Posterior cingulate gyrus (tissue), 11 donors: ENCODE results near the gene GRAMD1A.
"Not testable (repeated sequence)": the region's sequence is repeated elsewhere in the genome, so short reads cannot be mapped to it uniquely, and the experiment has no call there.

Experiments used
- DNase-seq, 10 donors: peaks; one replicate each; pipeline versions ENCODE4 v3.0.0 to v3.0.0-alpha.2; 2020 to 2021; ENCODE audit warnings: mixed read lengths in 3 of 10
- intact Hi-C: fragments of 100-400 bp; cut with DNase I; formaldehyde crosslinking; loops from one replicate; pipeline ENCODE4 v1.15.1; 2023

Gene GRAMD1A

GRCh38 chr19:35015270-35015953 is 15.3 kb downstream of the GRAMD1A start:
- intact Hi-C loops = no loop called here
- DNase-seq = no peak

GRCh38 chr19:35015954-35016351 is 15.8 kb downstream of the GRAMD1A start:
- no peak for DNase-seq
- intact Hi-C loops = no loop called here

- no peak for DNase-seq
- intact Hi-C loops = no loop called here
Measured at GRCh38 chr19:35017507-35017906, 17.4 kb downstream of the GRAMD1A start.

- intact Hi-C loops = no loop called here
- DNase-seq = no peak
Measured at GRCh38 chr19:35018379-35018778, 18.3 kb downstream of the GRAMD1A start.

- intact Hi-C loops = no loop called here
- DNase-seq = no peak
Measured at GRCh38 chr19:35019144-35019543, 19.0 kb downstream of the GRAMD1A start.

- intact Hi-C loops = no loop called here
- peak in 1 of 10 donors; percentile 67 for DNase-seq
Measured at GRCh38 chr19:35021016-35021415, 20.9 kb downstream of the GRAMD1A start.

- DNase-seq = peak in 1 of 10 donors; percentile 70
- intact Hi-C loops = no loop called here
Measured at GRCh38 chr19:35021596-35021995, 21.5 kb downstream of the GRAMD1A start.

GRCh38 chr19:35022460-35022859 is 22.3 kb downstream of the GRAMD1A start:
- intact Hi-C loops = no loop called here
- no peak for DNase-seq

GRCh38 chr19:35023428-35023827 is 23.3 kb downstream of the GRAMD1A start:
- DNase-seq = peak in 1 of 10 donors; percentile 74
- intact Hi-C loops = no loop called here

- no peak for DNase-seq
- intact Hi-C loops = no loop called here
Measured at GRCh38 chr19:35024095-35024494, 24.0 kb downstream of the GRAMD1A start.

GRCh38 chr19:35025969-35026368 is 25.8 kb downstream of the GRAMD1A start:
- intact Hi-C loops = no loop called here
- no peak for DNase-seq

GRCh38 chr19:35026418-35026817 is 26.3 kb downstream of the GRAMD1A start:
- intact Hi-C loops = no loop called here
- no peak for DNase-seq

GRCh38 chr19:35027009-35027408 is 26.9 kb downstream of the GRAMD1A start:
- no peak for DNase-seq
- intact Hi-C loops = no loop called here

GRCh38 chr19:35027851-35028599 is 27.9 kb downstream of the GRAMD1A start:
- no peak for DNase-seq
- intact Hi-C loops = no loop called here

- DNase-seq, intact Hi-C loops: not testable (repeated sequence)
Measured at GRCh38 chr19:35028600-35028885, 28.4 kb downstream of the GRAMD1A start.

- DNase-seq, intact Hi-C loops: not testable (repeated sequence)
Measured at GRCh38 chr19:35029275-35029736, 29.2 kb downstream of the GRAMD1A start.

GRCh38 chr19:35029737-35030256 is 29.7 kb downstream of the GRAMD1A start:
- peak in 1 of 10 donors; percentile 72 for DNase-seq

GRCh38 chr19:35030257-35031071 is 30.3 kb downstream of the GRAMD1A start, which contains the start of gene SCN1B:
Gene SCN1B, plus strand, starts transcription at chr19:35030470. Its CDS starts 351 bp downstream, at chr19:35030821.
- DNase-seq = peak; percentile 50 to 93 (median 64)
- intact Hi-C loops = no loop called here

More at GRCh38 chr19:35029737-35030256, 29.7 kb downstream of the GRAMD1A start:
- intact Hi-C loops = no loop called here

GRCh38 chr19:35031072-35031881 is 31.2 kb downstream of the GRAMD1A start:
- DNase-seq = peak in 7 of 10 donors; percentile 44 to 92 (median 59)
- intact Hi-C loops = no loop called here

- intact Hi-C loops = no loop called here
- DNase-seq = no peak
Measured at GRCh38 chr19:35032356-35032865, 32.3 kb downstream of the GRAMD1A start.
